Neural cell (in vitro differentiated cells): ENCODE results near the gene PTPRD. TPM values are rescaled to one million over a fixed set of nuclear protein-coding genes. Genes with fewer than 3 reads are reported as not detected.

Experiments
- H2AFZ ChIP-seq: fragments of 200-600, 300-800 bp; sonication (generic), shearing (Covaris generic); 2 replicates; pipeline ENCODE4 v1.6.0; 2014; ENCODE audit warnings: low read depth, mild to moderate bottlenecking, antibody characterized with exemption, low read length, moderate library complexity
- H3F3A ChIP-seq: fragments of 200-600 bp; shearing (Covaris generic); 2 replicates; pipeline ENCODE4 v1.6.1; 2016; ENCODE audit warnings: mild to moderate bottlenecking, moderate library complexity, mixed read lengths, antibody characterized with exemption, low read length; ENCODE audit not compliant: insufficient read depth, poor library complexity, severe bottlenecking
- H3K27ac ChIP-seq: fragments of 200-600, 300-800 bp; sonication (generic), shearing (Covaris generic); 2 replicates; pipeline ENCODE4 v1.5.1; 2014; ENCODE audit warnings: mild to moderate bottlenecking, low read length, moderate library complexity
- H3K27me3 ChIP-seq: fragments of 300-800, 200-600 bp; sonication (generic), shearing (Covaris generic); 2 replicates; pipeline ENCODE4 v1.6.0; 2014; ENCODE audit warnings: mild to moderate bottlenecking, low read depth, low read length, moderate library complexity; ENCODE audit not compliant: insufficient read depth
- H3K36me3 ChIP-seq: fragments of 300-800, 200-600 bp; sonication (generic), shearing (Covaris generic); 2 replicates; pipeline ENCODE4 v1.5.1; 2014; ENCODE audit warnings: mild to moderate bottlenecking, antibody characterized with exemption, low read length, moderate library complexity; ENCODE audit not compliant: insufficient read depth
- H3K4me2 ChIP-seq: fragments of 300-800, 200-600 bp; sonication (generic), shearing (Covaris generic); 2 replicates; pipeline ENCODE4 v1.6.0; 2014; ENCODE audit warnings: mild to moderate bottlenecking, low read length
- H3K4me3 ChIP-seq: fragments of 300-800, 200-600 bp; sonication (generic), shearing (Covaris generic); 2 replicates; pipeline ENCODE4 v1.5.1; 2014; ENCODE audit warnings: mild to moderate bottlenecking, low read length, moderate library complexity
- H3K79me2 ChIP-seq: fragments of 200-600 bp; shearing (Covaris generic); replicated peaks from 2 replicates; pipeline ENCODE4 v1.6.0; 2014; ENCODE audit warnings: mild to moderate bottlenecking, low read length, moderate library complexity; ENCODE audit not compliant: insufficient read depth
- H3K9ac ChIP-seq: fragments of 300-800, 200-600 bp; sonication (generic), shearing (Covaris generic); 2 replicates; pipeline ENCODE4 v1.6.1; 2016; ENCODE audit warnings: mild to moderate bottlenecking, low read length, mixed read lengths
- H3K9me2 ChIP-seq: fragments of 200-600 bp; shearing (Covaris generic); 2 replicates; pipeline ENCODE4 v1.6.1; 2016; ENCODE audit warnings: mild to moderate bottlenecking, low read length, mixed read lengths; ENCODE audit not compliant: insufficient read depth
- H3K9me3 ChIP-seq: fragments of 200-600, 300-800 bp; sonication (generic), shearing (Covaris generic); 2 replicates; pipeline ENCODE4 v1.6.1; 2016; ENCODE audit warnings: mild to moderate bottlenecking, mixed run types, low read length, moderate library complexity, mixed read lengths
- H4K20me1 ChIP-seq: fragments of 200-600 bp; shearing (Covaris generic); 2 replicates; pipeline ENCODE4 v1.6.1; 2016; ENCODE audit warnings: mild to moderate bottlenecking, mixed run types; ENCODE audit not compliant: insufficient read depth
- CTCF ChIP-seq: fragments of 450-650 bp; IDR thresholded peaks from 2 replicates; pipeline ENCODE4 v1.5.1; 2014; ENCODE audit warnings: antibody characterized with exemption, mild to moderate bottlenecking, moderate library complexity; ENCODE audit not compliant: poor library complexity, severe bottlenecking
- EP300 ChIP-seq: fragments of 450-650 bp; conservative IDR thresholded peaks from 2 replicates; pipeline ENCODE4 v1.6.1; 2014; ENCODE audit warnings: antibody characterized with exemption, mild to moderate bottlenecking, moderate library complexity; ENCODE audit not compliant: poor library complexity, severe bottlenecking
- EZH2 ChIP-seq: fragments of 200-600, 300-800 bp; shearing (Covaris generic), sonication (generic); IDR thresholded peaks from 2 replicates; pipeline ENCODE4 v1.6.1; 2014; ENCODE audit warnings: antibody characterized with exemption, low read length, borderline replicate concordance, mild to moderate bottlenecking; ENCODE audit not compliant: insufficient read depth, poor library complexity, severe bottlenecking
- MXI1 ChIP-seq: fragments of 450-650 bp; conservative IDR thresholded peaks from 2 replicates; pipeline ENCODE4 v1.6.1; 2014; ENCODE audit warnings: antibody characterized with exemption, mild to moderate bottlenecking; ENCODE audit not compliant: poor library complexity, severe bottlenecking
- POLR2AphosphoS5 ChIP-seq: IDR thresholded peaks from 2 replicates; pipeline ENCODE4 v1.6.1; 2012
- RAD21 ChIP-seq: fragments of 450-650 bp; conservative IDR thresholded peaks from 2 replicates; pipeline ENCODE4 v1.6.1; 2014; ENCODE audit warnings: antibody characterized with exemption, mild to moderate bottlenecking, moderate library complexity
- REST ChIP-seq: IDR thresholded peaks from 2 replicates; pipeline ENCODE4 v1.6.1; 2012; ENCODE audit warnings: borderline replicate concordance
- SMC3 ChIP-seq: fragments of 450-650 bp; conservative IDR thresholded peaks from 2 replicates; pipeline ENCODE4 v1.6.1; 2014; ENCODE audit warnings: antibody characterized with exemption, mild to moderate bottlenecking, moderate library complexity; ENCODE audit not compliant: poor library complexity
- TAF1 ChIP-seq: IDR thresholded peaks from 2 replicates; pipeline ENCODE4 v1.6.1; 2012; ENCODE audit warnings: low read depth
- polyA plus RNA-seq: library from polyadenylated mRNA; depleted of rRNA; stranded (reverse); fragments of >200 nt; gene quantifications from 2 replicates; pipeline ENCODE4 v1.2.3, GENCODE V29; 2014

Gene PTPRD
- polyA plus RNA-seq, 1 donor from 2014 or later, result 143 TPM

- H3K4me2 ChIP-seq, result no peak overlapping the region
- no peak for TF ChIP-seq TAF1
- TF ChIP-seq EZH2, result no peak
- TF ChIP-seq CTCF, result no peak
- no peak for TF ChIP-seq RAD21
- TF ChIP-seq POLR2AphosphoS5, result no peak
- no peak for TF ChIP-seq SMC3
- no peak for TF ChIP-seq EP300
- no peak for TF ChIP-seq MXI1
- no peak for TF ChIP-seq REST
- H3K4me3 ChIP-seq, result no peak overlapping the region
- H3K9me2 ChIP-seq, result no peaks in the 10 kb centered on the region
- no peaks in the 10 kb centered on the region for H3K79me2 ChIP-seq
- H3K27me3 ChIP-seq, result no peaks in the 10 kb centered on the region
- H3K36me3 ChIP-seq, result no peaks in the 10 kb centered on the region
- no peak overlapping the region for H3K9ac ChIP-seq
- H3F3A ChIP-seq, result no peaks in the 10 kb centered on the region
- no peak overlapping the region for H2AFZ ChIP-seq
- H3K9me3 ChIP-seq, result no peaks in the 10 kb centered on the region
- no peaks in the 10 kb centered on the region for H4K20me1 ChIP-seq
- no peak overlapping the region for H3K27ac ChIP-seq
These were observed 558.3 kb downstream of the PTPRD start for GRCh38 chr9:10054456-10054855.

GRCh38 chr9:10052916-10053315 lies 559.9 kb downstream of the PTPRD start:
- Histone ChIP-seq H3K9ac (no peak overlapping the region), H3K36me3 (no peaks in the 10 kb centered on the region), H2AFZ (no peak overlapping the region), H3K9me2 (no peaks in the 10 kb centered on the region), H4K20me1 (no peaks in the 10 kb centered on the region), H3F3A (no peaks in the 10 kb centered on the region), H3K27ac (no peak overlapping the region), H3K27me3 (no peaks in the 10 kb centered on the region), H3K79me2 (no peaks in the 10 kb centered on the region), H3K4me3 (no peak overlapping the region), H3K9me3 (no peaks in the 10 kb centered on the region), H3K4me2 (no peak overlapping the region)
- TF ChIP-seq EP300 (no peak), MXI1 (no peak), POLR2AphosphoS5 (no peak), RAD21 (no peak), REST (no peak), TAF1 (no peak)
